NCI-H748 treated with DMSO at 0.1 percent for 48 hours (cell line): ENCODE measurements around the gene LARGE2.
A peak's percentile ranks its signal among the peaks of the same experiment; 100 is the strongest.

Experiments used
- DNase-seq: peaks from one replicate; lab custom pipeline; 2025; lab: John Stamatoyannopoulos, UW

Gene LARGE2

GRCh38 chr11:45915446-45915845, 7.0 kb upstream of the LARGE2 start:
- no peak for DNase-seq

GRCh38 chr11:45917286-45917622, 5.2 kb upstream of the LARGE2 start:
- DNase-seq, result no peak

GRCh38 chr11:45917623-45918330, 4.7 kb upstream of the LARGE2 start, which contains the start of gene PEX16:
PEX16 (minus strand) TSS chr11:45917877; CDS start chr11:45917811, 66 bp downstream.
- peak; percentile 94 for DNase-seq

- DNase-seq, result peak; percentile 80
Observed at GRCh38 chr11:45918331-45918941, 4.0 kb upstream of the LARGE2 start.

DNA sequence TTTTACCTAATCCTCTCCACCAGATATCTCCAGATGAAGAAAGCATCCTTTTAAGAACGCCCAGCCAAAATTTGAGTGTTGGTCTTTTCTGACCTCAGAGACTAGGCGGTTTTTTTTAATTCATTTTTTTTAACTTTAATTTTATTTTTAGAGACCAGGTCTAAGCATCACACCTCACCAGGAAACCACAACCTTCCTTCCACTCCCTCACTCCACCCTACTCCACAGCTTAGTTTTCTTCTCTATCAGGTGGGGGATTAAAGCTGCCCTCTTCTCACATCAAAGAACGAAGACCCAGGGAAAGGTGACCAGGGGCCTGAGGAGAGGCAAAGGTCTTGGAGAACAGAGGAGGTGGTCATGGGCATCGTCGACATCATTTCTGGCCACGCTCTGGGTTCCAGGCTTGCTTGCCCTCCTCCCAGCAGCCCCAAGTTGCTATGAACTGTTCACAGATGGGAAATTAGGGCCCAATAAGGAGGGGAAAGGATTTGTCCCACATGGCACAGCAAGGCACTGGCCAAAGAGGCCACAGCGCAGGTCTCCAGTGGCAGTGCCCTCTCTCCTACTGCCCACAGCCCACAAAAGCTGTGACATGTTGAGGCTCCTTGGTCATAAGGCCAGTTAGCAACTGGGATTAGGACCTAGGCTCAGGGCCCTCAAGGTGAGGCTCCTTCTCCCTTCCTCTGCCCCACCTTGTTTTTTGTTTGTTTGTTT, 3.3 kb upstream of the LARGE2 start:
- no peak for DNase-seq

GRCh38 chr11:45919806-45920530, 2.5 kb upstream of the LARGE2 start:
- DNase-seq, result no peak

- no peak for DNase-seq
Observed at GRCh38 chr11:45920531-45921477, 1.7 kb upstream of the LARGE2 start.

- DNase-seq, result peak; percentile 47
Observed at GRCh38 chr11:45921561-45922424, 663 bp upstream of the LARGE2 start.

DNA sequence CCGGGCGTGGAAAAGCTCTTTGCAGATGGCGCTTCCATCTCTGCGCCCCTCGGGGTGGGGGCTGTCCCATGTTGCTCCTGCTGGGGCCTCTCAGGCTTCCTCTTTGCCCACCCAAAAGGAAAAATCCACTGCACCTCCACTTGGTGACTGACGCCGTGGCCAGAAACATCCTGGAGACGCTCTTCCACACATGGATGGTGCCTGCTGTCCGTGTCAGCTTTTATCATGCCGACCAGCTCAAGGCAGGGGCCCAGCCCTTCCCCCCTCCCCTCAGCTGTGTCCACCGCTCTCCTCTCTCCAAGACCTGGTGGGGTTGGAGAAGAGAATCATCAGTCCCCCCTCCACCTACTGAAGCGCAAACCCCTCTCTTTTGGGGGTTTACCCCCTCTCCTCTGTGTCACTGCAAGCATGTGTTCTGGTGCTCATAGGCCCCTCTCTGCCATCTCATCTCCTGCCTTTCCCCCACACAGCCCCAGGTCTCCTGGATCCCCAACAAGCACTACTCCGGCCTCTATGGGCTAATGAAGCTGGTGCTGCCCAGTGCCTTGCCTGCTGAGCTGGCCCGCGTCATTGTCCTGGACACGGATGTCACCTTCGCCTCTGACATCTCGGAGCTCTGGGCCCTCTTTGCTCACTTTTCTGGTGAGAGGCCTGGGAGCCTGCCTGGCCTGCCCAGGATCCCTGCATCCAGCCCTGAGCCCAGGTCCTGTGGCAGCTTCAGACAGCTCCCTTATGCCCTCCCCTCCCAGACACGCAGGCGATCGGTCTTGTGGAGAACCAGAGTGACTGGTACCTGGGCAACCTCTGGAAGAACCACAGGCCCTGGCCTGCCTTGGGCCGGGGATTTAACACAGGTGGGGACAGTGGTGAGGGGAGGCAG, 1.8 kb downstream of the LARGE2 start:
- DNase-seq, result no peak

DNA sequence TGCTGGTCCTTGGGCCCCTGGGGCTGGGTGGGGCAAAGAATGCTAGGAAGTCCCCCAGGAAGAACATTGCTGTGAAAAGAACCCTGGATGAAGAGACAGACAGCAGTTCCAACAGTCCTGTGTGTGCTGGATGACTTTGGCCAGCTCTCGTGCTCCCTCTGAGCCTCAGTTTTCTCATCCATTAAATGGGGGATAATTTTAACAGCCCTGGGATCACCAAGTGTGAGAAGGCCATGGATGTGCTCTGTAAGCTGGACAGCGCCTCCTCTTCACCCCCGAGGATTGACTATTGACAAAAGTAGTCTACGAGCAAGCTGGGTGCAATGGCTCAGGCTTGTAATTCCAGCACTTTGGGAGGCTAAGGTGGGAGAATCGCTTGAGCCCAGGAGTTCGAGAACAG, 2.5 kb downstream of the LARGE2 start:
- no peak for DNase-seq

DNA sequence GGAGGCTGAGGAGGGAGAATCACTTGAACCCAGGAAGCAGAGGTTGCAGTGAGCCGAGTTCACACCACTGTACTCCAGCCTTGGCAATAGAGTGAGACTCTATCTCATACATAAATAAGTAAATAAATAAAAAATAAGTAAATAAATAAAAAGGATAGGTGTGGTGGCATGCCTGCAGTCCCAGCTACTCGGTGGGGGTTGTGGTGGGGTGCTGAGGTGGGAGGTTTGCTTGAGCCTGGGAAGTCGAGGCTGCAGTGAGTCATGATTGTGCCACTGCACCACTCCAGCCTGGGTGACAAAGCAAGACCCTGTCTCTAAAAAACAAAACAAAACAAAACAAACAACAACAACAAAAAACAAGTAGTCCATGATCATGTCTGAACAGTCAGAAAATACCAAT, 3.1 kb downstream of the LARGE2 start:
- DNase-seq, result no peak

GRCh38 chr11:45926001-45926401, 3.5 kb downstream of the LARGE2 start:
- no peak for DNase-seq

DNA sequence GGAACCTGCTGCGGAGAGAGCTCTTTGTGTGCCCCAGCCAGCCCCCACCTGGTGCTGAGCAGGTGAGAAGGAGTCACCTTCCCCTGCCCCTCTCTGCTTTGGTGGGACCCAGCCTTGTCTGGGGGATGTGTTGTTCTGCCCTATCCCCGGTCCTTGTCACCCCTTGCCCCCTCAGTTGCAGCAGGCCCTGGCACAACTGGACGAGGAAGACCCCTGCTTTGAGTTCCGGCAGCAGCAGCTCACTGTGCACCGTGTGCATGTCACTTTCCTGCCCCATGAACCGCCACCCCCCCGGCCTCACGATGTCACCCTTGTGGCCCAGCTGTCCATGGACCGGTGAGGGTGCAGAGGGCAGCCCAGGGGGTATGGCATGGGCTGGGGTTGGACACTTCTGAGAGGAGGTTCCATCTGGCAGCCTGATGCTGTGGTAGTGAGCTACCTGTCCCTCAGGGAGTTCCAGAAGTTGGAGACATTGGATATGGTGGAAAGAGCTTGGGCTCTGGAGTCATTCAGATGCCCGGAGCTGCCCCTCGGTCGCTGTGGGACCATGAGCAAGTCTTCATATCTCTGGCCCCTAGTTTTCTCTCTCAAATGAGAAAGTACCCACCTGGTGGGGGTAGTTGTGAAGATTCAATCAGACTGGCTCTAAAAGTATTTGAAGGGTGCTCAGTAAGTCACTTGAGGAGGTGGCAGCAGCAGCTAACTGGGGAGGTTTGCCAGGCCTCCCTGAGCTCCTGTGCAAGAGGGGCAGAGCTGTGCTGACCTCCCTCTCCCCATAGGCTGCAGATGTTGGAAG, 4.3 kb downstream of the LARGE2 start:
- DNase-seq, result no peak

DNA sequence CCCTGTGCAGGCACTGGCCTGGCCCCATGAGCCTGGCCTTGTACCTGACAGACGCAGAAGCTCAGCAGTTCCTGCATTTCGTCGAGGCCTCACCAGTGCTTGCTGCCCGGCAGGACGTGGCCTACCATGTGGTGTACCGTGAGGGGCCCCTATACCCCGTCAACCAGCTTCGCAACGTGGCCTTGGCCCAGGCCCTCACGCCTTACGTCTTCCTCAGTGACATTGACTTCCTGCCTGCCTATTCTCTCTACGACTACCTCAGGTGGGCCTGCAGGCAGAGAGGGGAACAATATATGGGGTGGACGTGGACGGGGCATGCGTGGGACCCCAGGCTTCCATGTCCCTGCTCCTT, 4.9 kb downstream of the LARGE2 start:
- DNase-seq, result no peak

DNA sequence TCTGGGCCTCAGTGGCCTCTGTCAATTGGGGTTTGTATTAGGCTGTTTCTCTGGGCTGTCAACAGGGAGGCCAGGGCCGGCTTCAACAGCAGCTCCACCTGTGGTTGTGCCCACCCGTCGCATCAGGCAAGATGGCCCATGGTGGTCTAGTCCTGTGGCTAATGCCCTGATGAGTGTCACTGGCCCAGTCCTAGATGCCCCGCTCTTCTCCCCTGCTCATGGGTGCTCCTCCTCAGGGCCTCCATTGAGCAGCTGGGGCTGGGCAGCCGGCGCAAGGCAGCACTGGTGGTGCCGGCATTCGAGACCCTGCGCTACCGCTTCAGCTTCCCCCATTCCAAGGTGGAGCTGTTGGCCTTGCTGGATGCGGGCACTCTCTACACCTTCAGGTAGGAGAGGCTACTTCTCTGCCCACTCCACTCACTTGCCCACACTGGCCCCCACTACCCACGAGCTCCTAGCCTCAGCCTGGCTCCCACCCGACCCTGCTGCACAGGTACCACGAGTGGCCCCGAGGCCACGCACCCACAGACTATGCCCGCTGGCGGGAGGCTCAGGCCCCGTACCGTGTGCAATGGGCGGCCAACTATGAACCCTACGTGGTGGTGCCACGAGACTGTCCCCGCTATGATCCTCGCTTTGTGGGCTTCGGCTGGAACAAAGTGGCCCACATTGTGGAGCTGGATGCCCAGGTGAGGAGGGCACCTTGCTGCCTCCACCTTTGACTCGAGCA, 5.4 kb downstream of the LARGE2 start:
- no peak for DNase-seq

DNA sequence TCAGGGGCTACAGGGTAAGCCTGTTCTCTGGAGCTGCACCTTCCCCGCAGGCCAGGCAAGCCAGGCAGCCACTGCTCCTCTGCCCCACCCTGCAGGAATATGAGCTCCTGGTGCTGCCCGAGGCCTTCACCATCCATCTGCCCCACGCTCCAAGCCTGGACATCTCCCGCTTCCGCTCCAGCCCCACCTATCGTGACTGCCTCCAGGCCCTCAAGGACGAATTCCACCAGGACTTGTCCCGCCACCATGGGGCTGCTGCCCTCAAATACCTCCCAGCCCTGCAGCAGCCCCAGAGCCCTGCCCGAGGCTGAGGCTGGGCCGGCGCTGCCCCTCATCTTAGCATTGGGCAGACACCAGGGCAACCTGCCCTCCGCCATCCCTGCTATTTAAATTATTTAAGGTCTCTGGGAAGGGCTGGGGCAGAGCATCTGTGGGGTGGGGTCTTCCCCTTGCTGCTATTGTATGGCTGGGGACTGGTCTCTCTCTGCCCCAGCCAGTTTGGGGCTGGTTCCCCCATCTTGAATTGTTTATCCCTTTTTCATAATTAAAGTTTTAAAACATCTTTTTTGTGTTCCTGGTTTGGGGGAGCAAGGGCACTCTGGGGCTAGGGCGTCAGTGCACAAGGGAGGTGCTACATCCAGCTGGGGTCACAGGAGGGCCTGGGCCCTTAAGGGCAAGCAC, 6.2 kb downstream of the LARGE2 start:
- DNase-seq, result no peak

- DNase-seq, result no peak
Observed at GRCh38 chr11:45929486-45930030, 7.1 kb downstream of the LARGE2 start.
